BLaER1 (cell line): ENCODE measurements around the gene CD63.
A peak's percentile ranks its signal among the peaks of the same experiment; 100 is the strongest.
"Not testable (repeated sequence)": the region's sequence is repeated elsewhere in the genome, so short reads cannot be mapped to it uniquely, and the experiment has no call there.

ENCODE experiments used
- H3K27ac ChIP-seq: shearing (Covaris generic); formaldehyde crosslinking; 2 replicates; pipeline ENCODE4 v1.8.1; 2022
- H3K27me3 ChIP-seq: shearing (Covaris generic); formaldehyde crosslinking; 2 replicates; pipeline ENCODE4 v1.8.1; 2022
- H3K36me3 ChIP-seq: shearing (Covaris generic); formaldehyde crosslinking; 2 replicates; pipeline ENCODE4 v1.8.1; 2022
- H3K4me1 ChIP-seq: shearing (Covaris generic); formaldehyde crosslinking; 2 replicates; pipeline ENCODE4 v1.8.1; 2022
- H3K4me2 ChIP-seq: shearing (Covaris generic); formaldehyde crosslinking; 2 replicates; pipeline ENCODE4 v1.8.1; 2022
- H3K4me3 ChIP-seq: shearing (Covaris generic); formaldehyde crosslinking; 2 replicates; pipeline ENCODE4 v1.8.1; 2022
- H3K9ac ChIP-seq: shearing (Covaris generic); formaldehyde crosslinking; 2 replicates; pipeline ENCODE4 v1.8.1; 2022
- H3K9me3 ChIP-seq: shearing (Covaris generic); formaldehyde crosslinking; 2 replicates; pipeline ENCODE4 v1.8.1; 2022
- H4K20me1 ChIP-seq: shearing (Covaris generic); formaldehyde crosslinking; 2 replicates; pipeline ENCODE4 v1.8.1; 2022
- Cebpa-rat ChIP-seq: shearing (Covaris generic); IDR thresholded peaks from 2 replicates; pipeline ENCODE4 v1.8.1; 2022

Gene CD63, protein sequence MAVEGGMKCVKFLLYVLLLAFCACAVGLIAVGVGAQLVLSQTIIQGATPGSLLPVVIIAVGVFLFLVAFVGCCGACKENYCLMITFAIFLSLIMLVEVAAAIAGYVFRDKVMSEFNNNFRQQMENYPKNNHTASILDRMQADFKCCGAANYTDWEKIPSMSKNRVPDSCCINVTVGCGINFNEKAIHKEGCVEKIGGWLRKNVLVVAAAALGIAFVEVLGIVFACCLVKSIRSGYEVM

DNA sequence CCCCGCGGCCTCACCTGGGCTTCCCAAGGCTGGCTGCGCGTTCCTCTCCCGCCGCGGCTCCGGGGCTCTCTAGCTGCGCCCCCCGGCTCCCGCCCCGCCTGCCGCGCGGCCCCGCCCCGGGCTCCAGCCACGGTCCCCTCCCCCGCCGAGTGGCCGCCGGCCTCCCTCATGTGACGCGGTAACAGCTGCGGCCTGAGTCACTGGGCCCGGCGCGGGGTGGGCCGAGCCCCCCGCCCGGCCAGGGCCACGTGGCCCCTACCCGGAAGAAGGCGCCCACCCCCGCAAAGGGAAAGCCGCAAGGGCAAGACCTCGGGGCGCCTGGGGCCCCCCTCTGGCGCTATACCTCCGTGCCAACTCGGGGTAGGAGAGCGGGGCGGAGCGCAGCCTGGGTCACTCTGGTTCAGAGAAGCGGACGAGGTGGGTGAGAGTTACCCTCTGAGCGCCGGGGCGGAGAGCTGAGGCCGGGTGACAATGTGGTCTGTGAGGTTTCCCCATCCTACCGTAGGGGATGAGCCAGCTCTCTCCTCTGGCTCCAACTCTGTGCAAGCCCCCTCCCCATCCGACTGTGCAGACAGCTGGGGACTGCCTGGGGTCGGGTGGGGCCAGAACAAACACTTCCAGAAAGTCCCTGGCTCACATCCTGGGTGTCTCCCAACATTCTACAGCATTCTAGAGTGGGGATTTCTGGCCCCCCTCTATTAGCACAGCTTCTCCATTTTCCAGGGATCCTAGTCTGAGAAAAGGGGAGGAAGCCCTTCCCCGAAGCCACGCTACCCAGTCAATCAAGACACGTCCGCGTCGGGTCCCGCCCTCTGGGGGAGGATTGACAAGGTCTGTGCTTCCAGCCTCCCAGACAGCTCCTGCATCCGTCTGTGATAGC, at the start of gene CD63:
TSS of gene CD63 (minus strand) at position 71 of the 880 bp plus-strand sequence. CDS start 668 bp downstream, outside the sequence.
- Histone ChIP-seq H3K4me3 (peak within 1 kb of the TSS; percentile 77), H3K9ac (peak within 1 kb of the TSS; percentile 87), H3K36me3 (peaks cover 29% of the 10 kb centered on the region), H3K4me1 (peaks cover 76% of the 10 kb centered on the region), H4K20me1 (peaks cover 28% of the 10 kb centered on the region), H3K27ac (peak within 1 kb of the TSS; percentile 89), H3K27me3 (no peaks in the 10 kb centered on the region), H3K4me2 (peak within 1 kb of the TSS; percentile 99), H3K9me3 (no peaks in the 10 kb centered on the region)
- TF ChIP-seq Cebpa-rat: no peak

DNA sequence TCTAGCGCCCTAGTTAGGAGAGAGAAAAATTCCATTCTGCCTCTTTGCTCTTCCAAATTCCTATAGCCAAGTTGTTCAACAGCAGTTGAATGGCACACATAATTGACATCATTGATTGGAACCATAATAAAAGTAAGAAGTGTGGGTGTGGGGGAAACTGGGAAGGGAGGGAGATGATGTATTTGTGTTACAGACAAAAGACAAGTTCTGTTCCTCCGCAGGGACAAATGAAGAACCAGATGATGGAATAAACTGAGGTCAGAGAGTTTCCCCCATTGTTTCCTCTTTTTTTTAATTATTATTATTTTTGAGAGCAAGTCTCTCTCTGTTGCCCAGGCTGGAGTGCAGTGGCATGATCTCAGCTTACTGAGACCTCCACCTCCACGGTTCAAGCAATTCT, 49.0 kb upstream of the CD63 start:
- H4K20me1 ChIP-seq: 0 out of 2 replicates have a peak, but pooled peaks cover 14% of the 10 kb centered on the region
- H3K4me3 ChIP-seq: no peak overlapping the region
- peaks cover 20% of the 10 kb centered on the region for H3K4me1 ChIP-seq
- H3K27me3 ChIP-seq: no peaks in the 10 kb centered on the region
- H3K9ac ChIP-seq: no peak overlapping the region
- TF ChIP-seq Cebpa-rat: no peak
- H3K9me3 ChIP-seq: no peaks in the 10 kb centered on the region
- no peak overlapping the region for H3K27ac ChIP-seq
- peaks cover 99% of the 10 kb centered on the region for H3K36me3 ChIP-seq
- H3K4me2 ChIP-seq: no peak overlapping the region

DNA sequence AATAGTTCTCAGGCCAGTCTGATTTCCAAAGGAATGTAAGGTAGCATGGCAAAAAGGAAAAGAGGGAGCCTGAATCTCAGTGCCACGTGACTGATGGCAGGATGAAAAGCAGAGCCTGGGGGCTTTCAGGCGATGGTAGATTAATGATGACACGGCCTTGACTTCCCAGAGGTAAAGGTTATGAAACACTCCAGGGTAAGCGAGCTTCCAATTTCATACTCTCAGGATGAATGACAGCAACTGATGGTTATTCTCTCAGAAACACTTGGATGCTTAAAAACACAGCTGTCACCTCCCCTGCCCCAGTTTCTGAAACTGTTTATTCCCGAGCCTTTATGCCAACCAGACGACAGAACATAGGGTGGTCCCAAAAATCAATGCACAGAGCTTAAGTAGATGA, 42.9 kb upstream of the CD63 start:
- no peak overlapping the region for H3K9ac ChIP-seq

DNA sequence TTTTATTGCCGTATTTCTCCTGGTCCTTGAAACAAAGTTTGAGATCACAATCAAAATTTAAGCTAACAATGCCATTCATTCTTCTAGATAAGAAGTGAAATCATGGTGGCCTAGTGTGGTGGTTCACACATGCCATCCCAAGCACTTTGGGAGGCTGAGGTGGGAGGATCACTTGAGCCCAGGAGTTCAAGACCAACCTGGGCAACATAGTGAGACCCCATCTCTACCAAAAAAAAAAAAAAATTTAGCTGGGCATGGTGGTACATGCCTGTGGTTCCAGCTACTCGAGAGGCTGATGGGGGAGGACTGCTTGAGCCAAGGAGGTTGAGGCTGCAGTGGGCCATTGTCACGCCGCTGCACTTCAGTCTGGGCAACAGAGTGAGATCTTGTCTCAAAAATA, 38.3 kb upstream of the CD63 start:
- Histone ChIP-seq H3K9ac (no peak overlapping the region), H4K20me1 (peaks cover 33% of the 10 kb centered on the region), H3K4me1 (peaks cover 2% of the 10 kb centered on the region), H3K4me2 (no peak overlapping the region), H3K27ac (no peak overlapping the region), H3K9me3 (no peaks in the 10 kb centered on the region), H3K27me3 (no peaks in the 10 kb centered on the region), H3K4me3 (no peak overlapping the region), H3K36me3 (peaks cover 100% of the 10 kb centered on the region)
- no peak for TF ChIP-seq Cebpa-rat

More for the DNA sequence above, 42.9 kb upstream of the CD63 start:
- no peak overlapping the region for H3K4me2 ChIP-seq
- no peak overlapping the region for H3K4me3 ChIP-seq
- H3K27ac ChIP-seq: no peak overlapping the region
- no peaks in the 10 kb centered on the region for H3K27me3 ChIP-seq
- TF ChIP-seq Cebpa-rat: no peak
- peaks cover 100% of the 10 kb centered on the region for H3K36me3 ChIP-seq
- H3K9me3 ChIP-seq: no peaks in the 10 kb centered on the region
- H3K4me1 ChIP-seq: no peaks in the 10 kb centered on the region
- H4K20me1 ChIP-seq: peaks cover 42% of the 10 kb centered on the region

DNA sequence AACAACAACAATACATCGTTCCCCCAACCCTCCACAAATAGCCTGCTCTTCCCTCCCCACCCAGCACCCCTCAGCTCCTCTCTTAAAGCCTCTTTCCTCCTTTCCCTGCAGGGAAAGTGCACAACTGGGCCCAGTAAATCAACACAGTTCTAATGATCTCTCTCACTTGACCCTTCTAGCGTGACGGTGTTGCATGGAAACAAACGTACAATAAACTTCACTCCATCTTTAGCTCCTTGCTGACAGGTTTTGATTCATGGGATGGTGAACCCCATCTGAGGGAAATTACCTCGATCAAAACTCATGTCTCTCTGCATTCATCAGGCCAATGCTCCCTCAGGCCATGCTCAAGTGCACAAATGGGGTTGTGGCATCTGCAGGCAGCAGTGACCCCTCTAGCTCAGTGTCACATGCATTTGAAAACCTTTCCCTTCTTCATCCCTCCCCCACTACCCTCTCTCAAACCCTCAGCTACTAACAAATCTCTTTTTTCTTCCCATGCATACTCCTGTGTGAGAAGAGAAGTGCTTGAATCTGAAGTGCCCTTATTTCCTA, 37.0 kb upstream of the CD63 start:
- no peak overlapping the region for H3K27ac ChIP-seq
- H3K27me3 ChIP-seq: no peaks in the 10 kb centered on the region
- H3K9me3 ChIP-seq: no peaks in the 10 kb centered on the region
- no peak for TF ChIP-seq Cebpa-rat
- no peak overlapping the region for H3K4me2 ChIP-seq
- peaks cover 34% of the 10 kb centered on the region for H4K20me1 ChIP-seq
- peaks cover 8% of the 10 kb centered on the region for H3K4me1 ChIP-seq
- H3K4me3 ChIP-seq: no peak overlapping the region
- H3K36me3 ChIP-seq: peaks cover 100% of the 10 kb centered on the region
- H3K9ac ChIP-seq: no peak overlapping the region

DNA sequence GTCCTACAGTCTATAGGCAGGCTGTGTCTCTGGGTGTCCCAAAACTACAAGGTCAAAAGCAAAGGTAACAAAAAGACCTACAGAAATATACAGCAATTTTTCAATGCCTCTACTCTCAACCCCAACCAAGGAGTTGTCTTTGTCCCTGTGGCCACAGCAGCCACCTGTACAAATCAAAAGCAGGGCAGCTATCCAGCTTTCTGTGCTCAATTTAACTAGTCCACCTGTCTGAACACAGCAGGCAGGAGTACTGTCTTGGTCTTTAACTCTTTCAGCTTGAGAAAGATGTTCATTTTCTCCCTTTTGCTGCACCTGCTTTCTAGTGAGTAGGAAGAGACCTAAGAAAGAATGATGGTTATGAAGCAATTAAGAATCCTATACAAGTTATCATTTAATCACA, 33.8 kb upstream of the CD63 start:
- no peak overlapping the region for H3K4me2 ChIP-seq
- H3K4me3 ChIP-seq: no peak overlapping the region
- TF ChIP-seq Cebpa-rat: no peak
- H3K9ac ChIP-seq: no peak overlapping the region
- H3K4me1 ChIP-seq: peaks cover 8% of the 10 kb centered on the region
- no peaks in the 10 kb centered on the region for H3K9me3 ChIP-seq
- H3K36me3 ChIP-seq: peaks cover 100% of the 10 kb centered on the region
- peaks cover 31% of the 10 kb centered on the region for H4K20me1 ChIP-seq
- H3K27me3 ChIP-seq: no peaks in the 10 kb centered on the region
- no peak overlapping the region for H3K27ac ChIP-seq

DNA sequence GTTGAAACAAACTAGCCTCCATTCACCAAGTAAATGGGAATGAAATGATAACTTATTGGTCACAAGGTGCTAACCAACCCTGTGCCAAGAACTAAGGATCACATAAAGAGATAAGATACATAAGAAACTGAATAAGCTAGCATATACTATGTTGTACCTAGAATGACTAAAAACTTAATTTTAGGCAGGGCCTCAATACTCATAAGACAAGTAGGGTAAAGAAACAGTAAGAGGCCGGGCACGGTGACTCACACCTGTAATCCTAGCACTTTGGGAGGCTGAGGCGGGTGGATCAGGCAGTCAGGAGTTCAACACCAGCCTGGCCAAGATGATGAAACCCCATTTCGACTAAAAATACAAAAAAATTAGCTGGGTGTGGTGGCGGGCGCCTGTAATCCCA, 31.9 kb upstream of the CD63 start:
- Histone ChIP-seq H3K27me3 (no peaks in the 10 kb centered on the region), H3K4me3 (no peak overlapping the region), H3K36me3 (peaks cover 100% of the 10 kb centered on the region), H3K4me2 (no peak overlapping the region), H3K27ac (no peak overlapping the region), H3K9me3 (no peaks in the 10 kb centered on the region), H3K4me1 (peaks cover 8% of the 10 kb centered on the region), H4K20me1 (peaks cover 33% of the 10 kb centered on the region), H3K9ac (no peak overlapping the region)
- TF ChIP-seq Cebpa-rat: no peak

DNA sequence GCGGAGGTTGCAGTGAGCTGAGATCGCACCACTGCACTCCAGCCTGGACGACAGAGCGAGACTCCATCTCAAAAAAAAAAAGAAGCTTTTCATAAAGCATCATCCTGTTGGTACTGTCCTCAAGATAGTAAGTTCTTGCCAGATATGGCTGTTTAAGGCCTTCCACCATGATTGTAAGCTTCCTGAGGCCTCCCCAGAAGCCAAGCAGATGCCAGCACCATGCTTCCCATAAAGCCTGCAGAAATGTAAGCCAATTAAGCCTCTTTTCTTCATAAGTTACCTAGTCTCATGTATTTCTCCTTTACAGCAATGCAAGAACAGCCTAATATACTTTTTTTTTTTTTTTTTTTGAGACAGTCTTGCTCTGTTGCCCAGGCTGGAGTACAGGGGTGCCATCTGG, 29.8 kb upstream of the CD63 start:
- H3K4me1 ChIP-seq, H3K4me3 ChIP-seq: not testable (repeated sequence)
- H3K36me3 ChIP-seq: peaks cover 100% of the 10 kb centered on the region

DNA sequence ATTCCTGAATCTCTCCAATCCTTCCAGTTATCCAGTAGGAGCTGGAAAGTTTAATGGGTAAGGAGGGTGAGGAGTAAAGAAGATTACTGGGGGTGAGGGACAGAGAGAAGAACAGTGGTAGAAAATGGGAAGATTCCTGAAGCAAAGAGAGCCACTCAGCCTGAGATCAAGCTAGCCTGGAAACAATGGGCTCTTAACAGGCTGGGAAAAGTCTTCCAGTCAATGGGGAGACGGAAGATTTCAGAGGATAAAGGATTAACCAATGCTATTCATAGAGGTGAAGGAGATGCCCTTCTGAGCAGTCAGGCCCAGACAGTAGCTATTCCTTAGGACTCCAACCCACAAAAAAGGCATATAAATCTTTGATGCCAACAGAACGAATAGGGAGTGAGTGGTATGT, 28.9 kb upstream of the CD63 start:
- no peaks in the 10 kb centered on the region for H3K27me3 ChIP-seq
- no peak overlapping the region for H3K27ac ChIP-seq
- H3K9ac ChIP-seq: no peak overlapping the region
- peaks cover 51% of the 10 kb centered on the region for H4K20me1 ChIP-seq
- TF ChIP-seq Cebpa-rat: no peak
- peaks cover 8% of the 10 kb centered on the region for H3K4me1 ChIP-seq
- no peaks in the 10 kb centered on the region for H3K9me3 ChIP-seq
- no peak overlapping the region for H3K4me3 ChIP-seq
- no peak overlapping the region for H3K4me2 ChIP-seq
- H3K36me3 ChIP-seq: peaks cover 100% of the 10 kb centered on the region

More for the DNA sequence above, 29.8 kb upstream of the CD63 start:
- not testable (repeated sequence) for H3K4me2 ChIP-seq, H3K27ac ChIP-seq, H3K27me3 ChIP-seq, H3K9ac ChIP-seq, H3K9me3 ChIP-seq
- peaks cover 47% of the 10 kb centered on the region for H4K20me1 ChIP-seq

DNA sequence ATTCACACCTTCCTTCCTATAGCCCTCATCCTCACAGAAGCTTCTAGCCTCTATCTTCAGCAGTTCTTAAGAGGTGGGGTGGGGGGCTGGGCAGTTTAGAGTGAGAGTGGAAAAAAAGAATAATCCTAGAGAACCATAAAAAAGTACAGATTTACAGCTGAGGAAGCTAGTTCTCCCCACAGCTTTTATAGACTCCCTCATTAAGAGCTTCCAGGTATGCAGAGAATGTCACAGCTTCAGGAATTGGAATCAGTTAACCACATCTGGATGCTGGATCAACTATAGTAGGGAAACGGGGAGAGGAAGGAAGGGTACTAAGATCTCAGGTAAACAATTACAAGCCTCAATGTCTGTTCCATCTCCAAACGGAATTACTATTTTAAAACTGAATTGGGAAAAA, 26.4 kb upstream of the CD63 start:
- peaks cover 57% of the 10 kb centered on the region for H4K20me1 ChIP-seq
- TF ChIP-seq Cebpa-rat: no peak

More for the DNA sequence above, 26.4 kb upstream of the CD63 start:
- peaks cover 100% of the 10 kb centered on the region for H3K36me3 ChIP-seq
- H3K9me3 ChIP-seq: no peaks in the 10 kb centered on the region
- no peak overlapping the region for H3K27ac ChIP-seq
- no peak overlapping the region for H3K4me2 ChIP-seq
- H3K4me3 ChIP-seq: no peak overlapping the region
- H3K4me1 ChIP-seq: no peaks in the 10 kb centered on the region
- no peak overlapping the region for H3K9ac ChIP-seq
- no peaks in the 10 kb centered on the region for H3K27me3 ChIP-seq
